GM10266 (cell line): Measurements from ENCODE around the gene ASB18.

ENCODE experiments used
- DNase-seq: peaks from one replicate; pipeline ENCODE4 v3.0.0; 2012; ENCODE audit errors: extremely low spot score
- TF ChIP-seq, protein P1 (sequence below): IDR thresholded peaks from 2 replicates; pipeline ENCODE4 v1.5.1; 2012; ENCODE audit warnings: mild to moderate bottlenecking, low read depth; ENCODE audit not compliant: control insufficient read depth, insufficient read depth; ENCODE audit errors: missing control alignments

Gene ASB18

DNA sequence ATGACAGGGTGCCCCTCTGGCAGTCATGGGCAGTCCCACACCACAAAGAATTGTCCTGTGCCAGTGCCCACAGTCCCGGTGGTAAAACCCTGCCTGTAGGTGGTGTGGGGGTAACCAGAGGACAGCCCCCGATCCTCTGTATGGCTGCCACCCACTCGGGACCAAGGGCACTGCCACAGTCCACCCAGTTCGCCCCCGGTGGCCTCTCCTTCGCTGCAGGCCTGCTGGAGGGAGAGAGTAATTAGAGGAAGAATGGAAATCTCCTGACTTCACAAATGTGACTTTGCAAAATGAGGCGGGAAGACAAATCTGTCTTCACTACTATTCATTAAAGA is 107.4 kb downstream of the ASB18 start:
- no peak for DNase-seq
- TF ChIP-seq, protein P1, sequence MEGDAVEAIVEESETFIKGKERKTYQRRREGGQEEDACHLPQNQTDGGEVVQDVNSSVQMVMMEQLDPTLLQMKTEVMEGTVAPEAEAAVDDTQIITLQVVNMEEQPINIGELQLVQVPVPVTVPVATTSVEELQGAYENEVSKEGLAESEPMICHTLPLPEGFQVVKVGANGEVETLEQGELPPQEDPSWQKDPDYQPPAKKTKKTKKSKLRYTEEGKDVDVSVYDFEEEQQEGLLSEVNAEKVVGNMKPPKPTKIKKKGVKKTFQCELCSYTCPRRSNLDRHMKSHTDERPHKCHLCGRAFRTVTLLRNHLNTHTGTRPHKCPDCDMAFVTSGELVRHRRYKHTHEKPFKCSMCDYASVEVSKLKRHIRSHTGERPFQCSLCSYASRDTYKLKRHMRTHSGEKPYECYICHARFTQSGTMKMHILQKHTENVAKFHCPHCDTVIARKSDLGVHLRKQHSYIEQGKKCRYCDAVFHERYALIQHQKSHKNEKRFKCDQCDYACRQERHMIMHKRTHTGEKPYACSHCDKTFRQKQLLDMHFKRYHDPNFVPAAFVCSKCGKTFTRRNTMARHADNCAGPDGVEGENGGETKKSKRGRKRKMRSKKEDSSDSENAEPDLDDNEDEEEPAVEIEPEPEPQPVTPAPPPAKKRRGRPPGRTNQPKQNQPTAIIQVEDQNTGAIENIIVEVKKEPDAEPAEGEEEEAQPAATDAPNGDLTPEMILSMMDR: no peak

DNA sequence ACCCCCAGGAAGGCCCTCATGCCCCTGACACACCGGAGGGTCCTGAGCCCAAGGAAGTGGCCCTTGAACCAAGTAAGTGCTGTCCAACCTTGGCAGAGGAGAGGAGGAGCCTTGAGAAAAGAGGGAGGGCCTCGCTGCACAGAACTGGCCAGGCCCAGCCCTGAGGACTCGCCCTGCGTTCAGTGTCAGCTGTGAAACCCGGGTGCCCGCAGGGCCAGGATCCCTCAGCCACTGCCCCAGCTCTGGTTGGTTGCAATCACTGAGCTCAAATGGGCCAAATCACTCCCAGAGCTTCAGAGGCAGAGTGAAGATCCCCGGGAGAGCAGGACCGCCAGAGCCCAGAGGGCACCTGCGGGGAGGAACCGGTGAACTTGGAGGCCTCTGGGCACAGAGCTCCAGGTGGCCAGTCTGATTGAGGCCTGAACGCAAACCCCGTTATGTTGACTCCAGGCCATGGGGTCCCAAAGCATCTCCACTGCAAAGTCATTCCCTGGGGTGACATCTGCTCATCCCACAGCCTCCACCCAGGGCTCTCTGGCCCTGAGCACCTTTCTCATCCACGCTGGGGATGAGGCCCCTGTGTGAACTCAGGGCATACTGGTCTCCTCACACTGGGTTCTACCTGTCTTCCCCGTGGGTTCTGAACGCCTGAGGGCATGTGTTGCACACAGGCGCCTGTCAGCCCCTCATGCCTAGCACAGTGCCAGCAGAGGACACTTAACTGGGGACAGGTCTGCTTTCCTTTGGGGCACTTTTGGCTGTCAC is 107.9 kb downstream of the ASB18 start:
- no peak for DNase-seq
- TF ChIP-seq, protein P1: no peak

DNA sequence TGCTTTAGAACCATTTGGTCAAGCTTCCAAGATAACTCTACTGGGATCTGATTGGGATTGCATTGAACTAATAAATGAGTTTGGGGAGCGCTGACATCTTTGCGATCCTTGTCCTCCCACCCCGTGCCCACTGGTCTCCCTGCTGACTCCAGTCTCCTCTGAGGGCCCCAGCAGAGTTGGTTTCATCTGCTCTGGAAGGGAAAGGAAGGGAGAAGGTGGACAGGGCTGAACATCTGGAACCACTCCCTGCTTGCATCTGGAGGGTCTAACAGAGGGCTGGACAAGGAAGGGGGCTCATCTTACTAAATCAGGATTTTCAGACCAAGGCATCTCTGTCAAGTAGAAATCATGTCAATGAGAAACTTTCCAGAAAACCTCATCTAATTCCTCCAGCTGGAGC is 108.8 kb downstream of the ASB18 start:
- TF ChIP-seq, protein P1: no peak
- no peak for DNase-seq

DNA sequence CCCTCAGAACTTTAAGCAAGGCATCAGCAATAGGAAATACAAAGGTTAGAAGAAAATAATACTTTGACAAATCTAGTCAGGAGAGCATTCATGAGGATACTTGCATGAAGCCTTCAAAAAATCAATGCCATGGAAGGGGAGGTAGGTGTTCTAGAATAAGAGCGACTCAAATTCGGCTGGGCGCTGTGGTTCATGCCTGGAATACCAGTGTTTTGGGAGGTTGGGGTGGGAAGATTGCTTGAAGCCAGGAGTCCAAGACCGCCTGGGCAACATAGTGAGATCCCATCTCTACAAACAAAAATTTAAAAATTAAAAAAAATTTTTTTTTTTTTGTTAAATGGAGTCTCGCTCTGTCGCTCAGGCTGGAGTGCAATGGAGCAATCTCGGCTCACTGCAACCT is 117.8 kb downstream of the ASB18 start:
- no peak for DNase-seq
- TF ChIP-seq, protein P1: no peak

DNA sequence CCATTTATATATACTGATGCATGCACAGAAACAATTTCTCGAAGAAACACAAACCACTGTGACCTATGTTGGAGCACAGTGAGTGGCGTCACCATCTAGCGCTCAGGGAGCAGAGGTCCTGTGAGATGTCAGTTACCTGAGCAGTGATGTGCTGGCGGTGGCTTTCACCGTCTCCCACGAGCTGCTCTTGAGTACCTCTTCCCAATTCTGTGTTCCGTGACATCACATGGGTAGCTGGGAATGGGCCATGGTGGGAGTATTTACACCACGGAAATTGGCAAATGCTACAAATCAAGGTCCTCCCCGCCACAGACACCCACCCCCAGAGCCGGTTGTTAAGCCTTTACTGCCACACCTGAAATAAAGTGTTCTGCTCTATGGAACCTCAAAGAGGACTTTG is 120.4 kb downstream of the ASB18 start:
- TF ChIP-seq, protein P1: no peak

More for the DNA sequence above, 120.4 kb downstream of the ASB18 start:
- DNase-seq: no peak
